PC-3 (cell line): Measurements from ENCODE around the gene TLX3.

Experiments used
- CTCF ChIP-seq: fragments of 300-600 bp; sonication (generic); conservative IDR thresholded peaks from 2 replicates; pipeline ENCODE4 v1.5.1; 2017; ENCODE audit warnings: antibody characterized with exemption, low read depth, mild to moderate bottlenecking, low read length
- EZH2 ChIP-seq: fragments of 300-600 bp; sonication (generic); IDR thresholded peaks from one replicate; pipeline ENCODE4 v1.6.1; 2017; ENCODE audit warnings: antibody characterized with exemption, mild to moderate bottlenecking, low read length; ENCODE audit not compliant: unreplicated experiment
- EZH2phosphoT487 ChIP-seq: fragments of 300-600 bp; sonication (generic); IDR thresholded peaks from 2 replicates; pipeline ENCODE4 v1.6.1; 2018; ENCODE audit warnings: mild to moderate bottlenecking, antibody characterized with exemption, low read length, borderline replicate concordance

GRCh38 chr5:171340042-171340441 is 31.0 kb downstream of the TLX3 start:
- TF ChIP-seq CTCF (no peak), EZH2 (no peak), EZH2phosphoT487 (no peak)
